ENCODE data around the gene TBX21.

DNA sequence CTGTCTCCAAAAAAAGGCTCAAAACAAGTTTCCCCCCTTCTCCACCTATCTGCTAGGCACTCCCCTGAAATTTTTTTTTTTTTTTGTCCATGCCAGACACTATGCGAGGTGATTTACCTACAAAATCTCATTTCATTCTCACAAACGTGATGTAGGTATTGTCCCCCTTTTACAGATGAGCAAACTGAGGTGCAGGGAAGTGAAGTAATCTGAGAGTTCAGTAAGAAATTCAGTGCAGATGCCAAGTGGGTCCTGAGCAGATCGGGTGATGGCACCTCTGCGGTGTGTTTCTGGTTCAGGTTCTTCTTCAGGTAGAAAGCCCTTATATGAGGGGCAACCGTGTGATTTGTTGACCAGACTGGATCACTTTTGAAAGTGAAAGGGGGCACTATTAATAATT, 29.4 kb upstream of the TBX21 start:
- no peak for TF ChIP-seq CTCF (conservative IDR thresholded peaks at IDR 0.05; ENCODE audit: low read depth, low read length)
- no peak for TF ChIP-seq EZH2 (IDR thresholded peaks at IDR 0.05; ENCODE audit: low read length, unreplicated experiment)
